Glutamatergic neuron (in vitro differentiated cells): ENCODE data around the gene ANO6. TPM values are rescaled to one million over a fixed set of nuclear protein-coding genes. Genes with fewer than 3 reads are reported as not detected.
"Not testable (repeated sequence)": the region's sequence is repeated elsewhere in the genome, so short reads cannot be mapped to it uniquely, and the experiment has no call there.

Source experiments
- DNase-seq: peaks from one replicate; pipeline ENCODE4 v3.0.0; 2022
- H3K27ac Mint-ChIP-seq: one replicate; pipeline ENCODE4 v1.8.0; 2020; ENCODE audit warnings: mild to moderate bottlenecking, mixed read lengths, inconsistent platforms; ENCODE audit not compliant: unreplicated experiment
- H3K27me3 Mint-ChIP-seq: one replicate; pipeline ENCODE4 v1.8.0; 2020; ENCODE audit warnings: mild to moderate bottlenecking, moderate library complexity, mixed read lengths, inconsistent platforms; ENCODE audit not compliant: unreplicated experiment
- H3K36me3 Mint-ChIP-seq: one replicate; pipeline ENCODE4 v1.8.0; 2020; ENCODE audit warnings: mild to moderate bottlenecking, mixed read lengths, inconsistent platforms; ENCODE audit not compliant: unreplicated experiment
- H3K4me1 Mint-ChIP-seq: one replicate; pipeline ENCODE4 v1.8.0; 2020; ENCODE audit warnings: mild to moderate bottlenecking, low read depth, mixed read lengths, inconsistent platforms; ENCODE audit not compliant: unreplicated experiment
- H3K4me3 Mint-ChIP-seq: one replicate; pipeline ENCODE4 v1.8.0; 2020; ENCODE audit warnings: mild to moderate bottlenecking, mixed read lengths, inconsistent platforms; ENCODE audit not compliant: unreplicated experiment
- H3K9me3 Mint-ChIP-seq: one replicate; pipeline ENCODE4 v1.8.0; 2020; ENCODE audit warnings: mild to moderate bottlenecking, moderate library complexity, mixed read lengths, inconsistent platforms; ENCODE audit not compliant: unreplicated experiment
- total RNA-seq: library from RNA; stranded (reverse); fragmentation: NEBNext Ultra II Directional; extraction: Animal tissue kit (Norgen Biotek cat#: 25700); gene quantifications from one replicate; pipeline ENCODE4 v1.2.1, GENCODE V29; 2021; ENCODE audit not compliant: unreplicated experiment
- TF ChIP-seq, protein P1 (sequence below): fragments of 200-600 bp; sonication (generic); IDR thresholded peaks from one replicate; pipeline ENCODE4 v1.5.0; 2021; ENCODE audit not compliant: partially characterized antibody, unreplicated experiment

ANO6 gene
- total RNA-seq, 1 donor from 2014 or later, result 35.9 TPM

DNA sequence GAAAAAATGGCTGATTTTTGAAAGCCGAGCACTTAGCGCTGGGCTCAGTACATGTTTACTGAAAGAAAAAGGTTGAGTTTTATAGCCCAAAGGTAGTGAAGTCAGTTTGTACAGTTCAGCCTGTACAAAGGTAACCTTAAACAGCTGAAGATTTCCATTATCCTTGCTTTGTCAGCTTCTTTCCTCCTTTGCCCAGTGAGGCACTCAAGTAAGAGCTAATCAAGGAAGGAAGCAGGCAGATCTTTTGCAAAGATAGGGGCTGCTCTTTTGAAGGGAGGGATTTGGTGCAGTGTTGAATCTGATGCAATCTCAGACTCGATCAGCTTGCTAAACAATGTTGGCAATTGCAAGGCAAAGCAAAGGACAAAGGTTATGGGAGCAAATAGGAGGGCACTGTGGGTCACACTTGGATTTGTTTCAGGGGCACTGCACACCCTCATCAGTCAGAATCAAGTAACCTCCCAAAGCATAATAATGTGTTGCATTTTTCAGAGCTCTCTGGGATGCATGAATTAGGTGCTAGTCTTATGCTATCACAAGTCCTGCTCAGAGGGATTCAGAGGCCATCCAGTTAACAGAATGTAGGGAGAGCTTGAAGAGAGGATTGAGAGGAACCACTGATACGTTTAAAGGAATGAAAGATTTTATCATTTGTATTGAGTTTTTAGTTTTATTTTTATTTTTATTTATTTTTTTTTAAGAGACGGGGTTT, 44.4 kb downstream of the ANO6 start:
- no peak for DNase-seq
- Mint-ChIP-seq H3K4me3 (peak overlapping the region; percentile 27), H3K36me3 (no peaks in the 10 kb centered on the region), H3K4me1 (peaks cover 4% of the 10 kb centered on the region), H3K27ac (peak overlapping the region; percentile 45), H3K9me3 (peaks cover 3% of the 10 kb centered on the region), H3K27me3 (peaks cover 2% of the 10 kb centered on the region)
- TF ChIP-seq, protein P1, sequence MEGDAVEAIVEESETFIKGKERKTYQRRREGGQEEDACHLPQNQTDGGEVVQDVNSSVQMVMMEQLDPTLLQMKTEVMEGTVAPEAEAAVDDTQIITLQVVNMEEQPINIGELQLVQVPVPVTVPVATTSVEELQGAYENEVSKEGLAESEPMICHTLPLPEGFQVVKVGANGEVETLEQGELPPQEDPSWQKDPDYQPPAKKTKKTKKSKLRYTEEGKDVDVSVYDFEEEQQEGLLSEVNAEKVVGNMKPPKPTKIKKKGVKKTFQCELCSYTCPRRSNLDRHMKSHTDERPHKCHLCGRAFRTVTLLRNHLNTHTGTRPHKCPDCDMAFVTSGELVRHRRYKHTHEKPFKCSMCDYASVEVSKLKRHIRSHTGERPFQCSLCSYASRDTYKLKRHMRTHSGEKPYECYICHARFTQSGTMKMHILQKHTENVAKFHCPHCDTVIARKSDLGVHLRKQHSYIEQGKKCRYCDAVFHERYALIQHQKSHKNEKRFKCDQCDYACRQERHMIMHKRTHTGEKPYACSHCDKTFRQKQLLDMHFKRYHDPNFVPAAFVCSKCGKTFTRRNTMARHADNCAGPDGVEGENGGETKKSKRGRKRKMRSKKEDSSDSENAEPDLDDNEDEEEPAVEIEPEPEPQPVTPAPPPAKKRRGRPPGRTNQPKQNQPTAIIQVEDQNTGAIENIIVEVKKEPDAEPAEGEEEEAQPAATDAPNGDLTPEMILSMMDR, result no peak

DNA sequence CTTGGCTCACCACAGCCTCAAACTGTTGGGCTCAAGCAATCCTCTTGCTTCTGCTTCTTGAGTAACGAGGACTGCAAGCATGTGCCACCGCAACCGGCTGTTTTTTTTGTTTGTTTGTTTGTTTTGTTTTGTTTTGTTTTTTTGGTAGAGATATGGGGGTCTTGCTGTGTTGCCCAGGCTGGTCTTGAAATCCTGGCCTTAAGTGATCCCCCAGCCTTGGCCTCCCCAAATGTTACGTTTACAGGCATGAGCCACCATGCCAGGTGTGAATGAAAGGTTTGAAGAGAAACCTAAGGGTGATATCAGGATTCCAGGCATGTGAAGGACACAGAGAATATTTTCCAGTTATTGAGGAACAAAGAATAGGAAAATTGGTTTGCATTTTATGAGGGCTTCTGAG, 45.0 kb downstream of the ANO6 start:
- TF ChIP-seq, protein P1, result no peak
- no peak overlapping the region for H3K4me3 Mint-ChIP-seq
- H3K27ac Mint-ChIP-seq, result no peak overlapping the region
- peaks cover 2% of the 10 kb centered on the region for H3K27me3 Mint-ChIP-seq
- no peak for DNase-seq
- H3K4me1 Mint-ChIP-seq, result peaks cover 4% of the 10 kb centered on the region
- H3K36me3 Mint-ChIP-seq, result no peaks in the 10 kb centered on the region
- H3K9me3 Mint-ChIP-seq, result peaks cover 3% of the 10 kb centered on the region

DNA sequence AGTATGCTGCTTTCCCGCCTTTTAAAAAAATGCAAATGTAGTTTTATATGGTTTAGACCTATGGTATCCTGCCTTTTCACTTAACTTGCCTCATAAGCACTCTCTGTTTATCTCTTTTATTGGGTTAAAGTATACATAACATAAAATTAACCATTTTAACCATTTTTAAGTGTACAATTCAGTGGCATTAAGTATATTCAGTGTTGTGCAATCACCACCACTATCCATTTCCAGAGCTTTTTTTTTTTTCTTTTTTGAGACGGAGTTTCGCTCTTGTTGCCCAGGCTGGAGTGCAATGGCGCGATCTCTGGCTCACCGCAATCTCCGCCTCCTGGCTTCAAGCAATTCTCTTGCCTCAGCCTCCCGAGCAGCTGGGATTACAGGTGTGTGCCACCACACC, 46.3 kb downstream of the ANO6 start:
- H3K27me3 Mint-ChIP-seq, H3K4me1 Mint-ChIP-seq, H3K36me3 Mint-ChIP-seq, H3K4me3 Mint-ChIP-seq, H3K27ac Mint-ChIP-seq, H3K9me3 Mint-ChIP-seq, DNase-seq: not testable (repeated sequence)

DNA sequence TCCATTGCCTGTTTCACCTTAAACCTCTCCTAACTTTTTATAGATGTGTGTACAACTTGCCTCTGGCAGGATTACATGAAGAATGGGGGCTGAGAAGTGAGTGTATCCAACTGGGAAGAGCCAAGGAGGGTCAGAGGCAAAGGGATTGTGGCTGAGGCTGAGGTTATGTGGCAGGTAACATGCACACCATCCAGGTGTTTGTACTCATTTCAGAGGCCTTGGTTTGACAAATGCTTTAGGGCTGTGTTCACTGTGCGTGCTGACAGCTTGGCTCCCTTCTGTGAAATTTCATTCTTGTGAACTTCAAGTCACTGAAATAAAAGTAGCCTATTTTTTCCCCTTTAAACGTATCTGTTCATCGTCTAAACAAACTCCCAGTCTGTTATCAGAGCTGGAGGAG, 47.7 kb downstream of the ANO6 start:
- no peak overlapping the region for H3K4me3 Mint-ChIP-seq
- no peak for DNase-seq
- TF ChIP-seq, protein P1, result no peak

DNA sequence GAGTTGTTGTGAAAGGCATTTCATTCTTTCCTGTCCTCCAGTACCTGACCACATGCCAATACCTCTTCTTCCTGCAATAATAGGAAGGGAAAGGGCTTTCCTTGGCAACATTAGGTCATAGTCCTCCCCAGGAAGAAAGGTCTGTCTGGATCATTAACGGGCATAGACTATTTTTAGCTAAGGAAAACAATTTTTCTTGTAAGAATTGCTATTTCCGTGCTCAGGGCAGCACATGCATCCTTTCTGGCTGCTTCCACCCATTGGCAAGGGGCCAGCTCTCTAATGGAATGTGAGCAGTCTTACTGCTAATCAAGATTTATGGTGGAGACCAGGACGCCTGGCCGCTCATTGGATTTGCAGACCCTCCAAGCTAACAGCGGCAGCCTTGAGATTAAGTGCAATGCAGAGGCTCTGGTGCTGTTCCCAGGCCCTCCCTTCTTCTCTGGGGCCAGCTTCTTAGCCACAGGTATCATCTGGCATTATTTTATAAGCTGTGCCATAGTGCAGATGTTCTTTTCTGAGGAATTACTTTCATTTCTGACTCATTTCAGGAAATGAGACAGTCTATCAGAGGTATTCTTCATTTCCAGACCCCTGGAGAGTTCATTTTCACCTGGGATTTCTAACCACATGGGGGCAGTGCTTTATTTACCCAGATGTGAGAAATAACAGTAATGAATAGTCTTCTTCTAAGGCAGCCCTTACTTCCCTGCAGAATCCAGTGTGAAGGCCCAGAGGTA, 52.9 kb downstream of the ANO6 start:
- H3K27me3 Mint-ChIP-seq, result no peaks in the 10 kb centered on the region
- H3K4me1 Mint-ChIP-seq, result peaks cover 6% of the 10 kb centered on the region
- H3K27ac Mint-ChIP-seq, result no peak overlapping the region
- H3K36me3 Mint-ChIP-seq, result no peaks in the 10 kb centered on the region
- H3K4me3 Mint-ChIP-seq, result no peak overlapping the region
- TF ChIP-seq, protein P1, result no peak
- H3K9me3 Mint-ChIP-seq, result no peaks in the 10 kb centered on the region
- DNase-seq, result no peak

More for the DNA sequence above, 47.7 kb downstream of the ANO6 start:
- Mint-ChIP-seq H3K36me3 (no peaks in the 10 kb centered on the region), H3K4me1 (peaks cover 4% of the 10 kb centered on the region), H3K27me3 (no peaks in the 10 kb centered on the region), H3K9me3 (peaks cover 3% of the 10 kb centered on the region), H3K27ac (no peak overlapping the region)
